DMS153 (cell line): ENCODE measurements around the gene MED7.

ENCODE experiments used
- DNase-seq: peaks from one replicate; lab custom pipeline; 2025; lab: John Stamatoyannopoulos, UW

The MED7 gene

GRCh38 chr5:157106630-157107461, 35.8 kb downstream of the MED7 start:
- DNase-seq = no peak

- no peak for DNase-seq
Measured at GRCh38 chr5:157100140-157100679, 42.5 kb downstream of the MED7 start.

- DNase-seq = no peak
Measured at GRCh38 chr5:157088342-157088990, 54.2 kb downstream of the MED7 start.
